ENCODE measurements around the gene ADAM12. TPM values are rescaled to one million over a fixed set of nuclear protein-coding genes. Genes with fewer than 3 reads are reported as not detected.
A peak's percentile ranks its signal among the peaks of the same experiment; 100 is the strongest.
"Not testable (repeated sequence)": the region's sequence is repeated elsewhere in the genome, so short reads cannot be mapped to it uniquely, and the experiment has no call there.

The ADAM12 gene
- total RNA-seq, 1 experiment from 2014 or later: 76.1 TPM

DNA sequence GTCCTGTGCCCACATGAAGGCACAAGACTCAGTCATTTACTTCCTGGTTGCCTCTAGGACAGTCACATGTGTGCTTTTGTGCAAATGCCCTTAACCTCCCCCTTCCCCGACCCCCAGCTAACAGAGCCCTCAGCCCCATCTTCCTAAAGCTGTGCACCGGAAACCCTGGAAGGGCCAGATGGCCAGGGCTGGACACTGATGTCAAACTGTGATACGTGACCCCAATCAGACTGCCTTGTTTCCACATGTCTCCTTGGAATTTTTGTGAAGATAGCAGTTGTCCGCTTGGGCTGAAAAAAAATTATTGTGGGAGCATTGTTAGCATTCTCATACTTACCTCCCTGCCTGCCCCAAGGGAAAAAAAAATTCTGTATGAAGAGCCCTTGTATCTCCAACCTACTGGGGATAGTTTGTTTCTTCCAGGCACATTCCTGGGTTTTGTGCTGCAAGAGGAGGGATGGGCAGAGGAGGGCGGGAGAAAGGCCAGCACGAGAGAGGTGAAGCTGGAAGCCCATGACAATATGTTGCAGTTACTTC is 17.0 kb upstream of the ADAM12 start:
- no peak for DNase-seq (ENCODE audit: low read depth)

DNA sequence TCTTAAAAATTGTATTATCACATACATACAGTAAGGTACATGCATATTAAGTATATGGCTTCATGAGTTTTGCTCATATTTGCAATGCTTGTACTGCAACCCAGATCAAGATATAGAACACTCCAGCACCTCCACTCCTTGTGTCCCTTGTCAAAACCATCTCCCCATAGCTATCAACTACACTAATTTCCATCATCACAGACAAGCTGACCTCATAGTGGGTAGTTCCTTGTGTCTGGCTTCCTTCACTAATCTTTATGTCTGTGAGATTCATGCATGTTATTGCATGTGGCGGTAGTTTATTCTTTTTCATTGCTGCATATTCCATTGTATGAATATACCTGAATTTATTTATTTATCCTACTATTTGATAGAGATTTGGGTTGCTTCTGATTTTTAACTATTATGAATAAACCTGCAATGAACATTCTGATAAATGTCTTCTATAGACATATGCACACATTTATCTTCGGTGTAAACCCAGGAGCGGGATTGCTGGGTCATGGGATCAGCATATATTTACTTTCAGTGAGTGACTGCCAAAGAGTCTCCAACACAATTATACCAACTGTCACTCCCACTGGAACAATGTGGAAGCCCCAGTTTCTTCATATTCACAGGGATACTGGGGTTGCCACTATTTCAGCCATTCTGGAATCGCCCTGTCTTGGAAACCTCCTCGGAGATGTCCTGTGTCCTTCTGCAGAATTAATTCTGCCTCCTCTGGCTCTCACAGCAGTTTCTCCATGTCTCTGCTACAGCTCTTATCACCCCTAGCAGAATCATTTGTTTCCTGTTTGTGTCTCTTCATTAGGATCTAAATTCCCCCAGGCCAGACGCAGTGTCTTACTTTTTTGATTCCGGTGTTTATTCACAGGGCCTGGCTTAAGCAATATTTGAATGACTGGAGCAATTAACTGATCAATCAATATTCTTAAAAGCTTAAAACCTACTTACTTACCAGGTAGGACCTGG is 14.7 kb upstream of the ADAM12 start:
- DNase-seq (ENCODE audit: low read depth): no peak

DNA sequence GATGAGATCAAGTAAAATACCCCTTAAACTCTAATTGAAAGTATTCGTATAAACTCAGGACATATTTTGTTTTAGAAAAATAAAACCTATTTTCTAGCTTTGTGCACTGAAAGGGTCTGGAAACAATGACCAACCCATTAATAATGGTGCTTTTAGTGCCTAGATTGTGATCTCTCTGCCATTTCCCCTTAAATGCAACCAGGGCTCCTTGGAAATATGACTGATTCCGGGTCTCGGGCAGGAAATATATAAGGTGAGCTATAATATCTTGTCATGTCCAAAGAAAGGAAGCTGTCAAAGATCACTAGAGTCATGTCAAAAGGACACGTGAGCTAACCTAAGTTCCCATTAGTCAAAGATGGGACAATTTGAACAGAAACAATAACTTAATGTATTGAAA is 12.4 kb upstream of the ADAM12 start:
- DNase-seq (ENCODE audit: low read depth): no peak

DNA sequence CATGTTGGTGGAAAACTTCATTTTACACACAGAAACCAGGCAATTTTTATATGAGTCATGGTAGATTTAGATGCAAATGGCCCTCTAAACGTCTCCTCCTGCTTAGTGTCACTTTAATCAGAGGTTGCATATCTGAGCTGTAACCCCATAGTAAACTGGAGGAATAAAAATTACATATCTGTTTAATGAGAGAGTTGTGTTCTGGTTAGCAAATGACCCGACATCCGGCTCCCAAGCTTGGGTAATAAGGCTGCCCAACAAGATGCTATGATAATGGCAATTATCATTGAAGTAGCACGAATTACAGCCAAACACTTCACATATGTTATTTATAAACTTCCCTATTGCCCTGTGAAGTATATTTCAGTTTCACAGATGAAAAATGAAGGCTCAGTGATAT is 10.6 kb upstream of the ADAM12 start:
- peak; percentile 56 for DNase-seq (ENCODE audit: low read depth)

DNA sequence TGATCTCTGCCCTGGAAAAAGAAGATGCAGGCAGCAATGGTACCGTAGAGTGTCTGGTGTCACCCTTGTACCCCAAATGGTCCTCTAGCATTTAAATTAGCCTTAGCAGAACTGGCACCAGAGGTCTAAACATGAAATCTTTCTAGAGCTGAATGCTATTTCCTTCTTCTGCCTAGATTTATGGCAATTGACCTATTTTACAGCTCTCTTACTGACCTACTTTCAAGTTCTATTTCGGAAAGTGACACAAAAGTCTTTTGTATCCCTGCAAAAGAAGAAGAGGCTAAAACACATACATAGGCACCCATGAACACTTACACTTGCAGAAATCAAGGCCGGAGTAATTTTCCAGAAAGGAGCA is 10.1 kb upstream of the ADAM12 start:
- no peak for DNase-seq (ENCODE audit: low read depth)

DNA sequence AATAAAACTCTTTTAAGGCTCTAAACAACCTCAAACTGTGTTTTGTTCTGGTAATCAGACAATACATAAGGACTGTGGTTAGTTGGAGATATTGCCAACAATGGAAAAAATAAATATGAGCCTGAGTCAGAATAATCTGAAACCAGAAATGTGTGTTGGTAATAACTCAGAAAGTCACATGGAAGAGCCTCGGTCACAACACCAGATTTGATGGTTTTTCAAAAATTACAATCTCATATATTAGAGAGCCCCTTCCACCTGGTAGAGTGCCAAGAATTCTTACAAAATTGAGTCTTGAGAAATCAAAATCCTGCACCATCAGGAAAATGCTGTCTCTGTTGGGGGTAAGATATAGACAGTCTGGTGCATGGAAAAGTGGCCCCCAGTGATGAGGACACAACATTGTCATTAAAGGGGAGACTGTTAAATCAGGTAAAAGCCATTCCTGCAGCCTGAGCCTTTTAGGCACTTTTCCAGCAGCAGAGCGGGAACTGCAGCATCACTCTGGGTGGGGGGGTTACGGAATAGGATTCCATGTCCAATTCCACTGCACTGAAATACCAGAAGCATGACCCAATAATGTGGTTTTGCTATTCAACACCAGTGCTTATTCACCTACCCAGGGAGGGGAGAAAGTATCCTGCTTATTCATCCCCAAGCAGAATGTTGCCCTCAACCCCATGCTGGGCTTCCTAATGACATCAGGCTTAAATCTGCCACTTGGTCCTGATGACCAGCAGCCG is 9.5 kb upstream of the ADAM12 start:
- peak; percentile 99 for DNase-seq (ENCODE audit: low read depth)

DNA sequence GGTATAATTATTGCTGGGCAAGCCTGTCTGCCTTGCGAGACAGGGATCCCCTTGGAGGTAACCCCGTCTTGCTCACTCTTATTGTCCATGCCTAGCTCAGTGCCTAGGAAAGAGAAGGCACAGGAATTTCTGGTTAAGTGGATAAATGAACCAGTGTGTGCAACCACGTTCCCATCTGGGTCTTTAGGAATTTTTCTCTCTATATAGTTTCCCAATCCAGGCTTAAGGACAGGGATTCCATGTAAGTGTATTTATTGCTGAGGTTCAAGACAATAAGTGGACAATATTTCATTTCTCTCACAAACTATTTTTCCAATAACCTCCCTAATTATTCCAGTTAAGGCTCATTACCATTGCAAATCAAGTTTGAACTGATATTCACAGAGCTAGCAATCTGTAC is 8.9 kb upstream of the ADAM12 start:
- no peak for DNase-seq (ENCODE audit: low read depth)

DNA sequence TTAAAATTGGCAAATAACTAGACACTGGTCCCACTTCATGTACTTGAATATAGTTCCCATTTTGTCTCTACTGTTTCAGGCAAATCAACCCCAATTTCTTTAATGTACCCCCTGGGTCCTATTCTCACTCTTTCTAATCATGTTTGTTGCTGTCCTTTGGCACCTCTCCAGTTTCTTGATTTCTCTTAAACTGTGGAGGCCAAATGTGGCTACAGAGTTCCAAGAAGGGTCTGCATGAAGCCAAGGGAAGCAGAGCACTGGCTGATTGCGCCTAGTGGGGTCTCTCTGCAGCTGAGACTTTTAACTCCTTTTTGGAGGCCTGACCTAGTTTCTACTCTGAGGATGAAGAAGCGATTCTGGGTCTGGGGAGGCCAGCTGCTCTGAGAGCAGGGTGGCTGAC is 6.7 kb upstream of the ADAM12 start:
- DNase-seq (ENCODE audit: low read depth): no peak

DNA sequence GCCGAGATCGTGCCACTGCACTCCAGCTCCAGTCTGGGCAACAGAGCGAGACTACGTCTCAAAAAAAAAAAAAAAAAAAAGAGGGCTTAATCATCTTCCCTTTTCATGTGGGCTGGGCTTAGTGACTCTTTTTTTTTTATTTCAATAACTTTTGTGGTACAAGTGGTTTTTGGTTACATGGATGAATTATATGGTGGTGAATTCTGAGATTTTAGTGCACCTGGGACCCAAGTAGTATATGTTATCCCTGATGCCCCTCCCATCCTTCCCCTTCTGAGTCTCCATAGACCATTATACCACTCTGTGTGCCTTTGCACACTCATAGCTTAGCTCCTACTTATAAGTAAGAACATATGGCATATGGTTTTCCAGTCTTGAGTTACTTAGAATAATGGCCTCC is 4.8 kb upstream of the ADAM12 start:
- DNase-seq (ENCODE audit: low read depth): no peak

DNA sequence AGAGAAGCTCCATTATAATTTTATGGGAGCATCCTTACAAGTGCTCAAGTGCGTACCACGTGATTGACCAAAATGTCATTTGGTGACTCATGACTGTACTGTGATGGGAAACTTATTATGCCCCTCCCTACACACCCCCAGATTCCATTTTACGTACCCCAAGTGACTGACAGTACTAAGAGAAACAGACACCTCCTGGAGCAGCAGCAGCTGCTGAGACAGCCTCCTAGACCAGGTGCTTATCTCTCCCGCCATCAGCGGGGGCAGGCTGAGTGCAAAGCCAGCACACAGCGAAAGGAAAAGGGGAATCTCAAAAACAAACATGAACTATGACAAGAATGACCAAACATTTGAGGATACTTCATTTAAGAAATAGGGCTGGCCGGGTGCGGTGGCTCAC is 4.2 kb upstream of the ADAM12 start:
- DNase-seq (ENCODE audit: low read depth): peak; percentile 49

DNA sequence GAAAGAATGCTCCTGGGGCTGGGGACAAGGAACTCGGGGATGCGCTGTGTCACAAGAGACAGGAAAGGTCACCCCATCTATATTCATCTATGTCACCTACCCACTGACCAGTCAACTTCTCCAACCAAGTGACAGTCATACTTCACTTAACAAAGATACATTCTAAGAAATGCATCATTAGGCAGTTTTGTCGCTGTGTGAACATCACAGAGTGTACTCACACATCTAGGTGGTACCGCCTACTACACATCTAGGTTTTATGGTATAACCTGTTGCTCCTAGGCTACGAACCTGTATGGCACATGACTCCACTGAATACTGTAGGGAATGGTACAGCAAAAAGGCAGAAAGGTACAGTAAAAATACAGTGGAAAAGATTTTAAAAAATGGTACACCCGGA is 3.8 kb upstream of the ADAM12 start:
- DNase-seq (ENCODE audit: low read depth): no peak

DNA sequence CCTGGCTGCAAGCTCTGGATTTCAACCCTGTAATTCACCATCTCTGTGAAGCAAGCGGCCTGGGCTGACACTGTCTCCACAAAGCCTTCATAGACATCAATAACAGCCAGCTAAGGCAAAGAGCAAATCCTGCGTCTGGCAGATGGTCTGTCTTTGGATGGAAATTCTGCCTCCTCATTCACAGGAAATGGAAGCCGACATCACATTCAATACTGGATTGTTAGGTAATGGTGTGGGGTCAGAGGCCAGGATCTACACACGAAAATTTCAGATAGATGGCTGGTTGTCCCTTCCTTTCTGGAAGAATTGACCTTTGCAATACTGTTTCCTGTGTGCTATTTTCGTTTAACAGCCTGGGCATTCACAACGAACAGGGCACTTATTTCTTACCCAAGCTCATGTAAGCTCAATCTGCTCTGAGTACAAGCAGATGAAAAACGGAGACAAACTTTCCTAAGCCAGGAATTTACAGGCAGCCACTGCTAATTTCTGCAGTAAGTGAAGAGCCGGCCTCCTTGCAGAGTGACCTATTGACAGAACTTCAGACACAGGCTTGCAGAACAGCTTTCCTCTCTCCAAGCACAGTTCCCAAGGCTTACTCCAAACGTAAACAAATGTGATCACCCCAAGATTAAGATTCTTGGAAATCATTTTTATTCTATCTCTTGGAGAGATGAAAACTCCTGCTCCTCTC is 3.1 kb upstream of the ADAM12 start:
- no peak for DNase-seq (ENCODE audit: low read depth)

DNA sequence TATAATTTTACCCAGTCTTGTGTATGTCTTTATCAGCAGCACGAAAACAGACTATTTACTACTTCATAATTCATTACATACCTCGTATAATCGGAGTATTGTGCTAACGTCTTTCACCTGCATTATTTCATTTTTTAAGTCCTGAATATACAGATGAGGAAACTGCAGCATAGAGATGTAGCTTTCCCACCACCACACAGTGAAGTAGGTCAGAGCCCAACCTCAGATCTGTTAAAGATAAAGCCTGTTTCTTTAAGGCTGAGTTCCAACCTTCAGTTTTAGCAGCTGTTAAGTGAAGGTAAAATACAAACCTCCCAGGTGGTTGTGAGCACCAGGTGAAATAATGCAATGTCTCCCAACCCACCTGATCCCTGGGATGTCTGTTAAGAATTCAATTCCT is 2.0 kb upstream of the ADAM12 start:
- DNase-seq (ENCODE audit: low read depth): no peak

DNA sequence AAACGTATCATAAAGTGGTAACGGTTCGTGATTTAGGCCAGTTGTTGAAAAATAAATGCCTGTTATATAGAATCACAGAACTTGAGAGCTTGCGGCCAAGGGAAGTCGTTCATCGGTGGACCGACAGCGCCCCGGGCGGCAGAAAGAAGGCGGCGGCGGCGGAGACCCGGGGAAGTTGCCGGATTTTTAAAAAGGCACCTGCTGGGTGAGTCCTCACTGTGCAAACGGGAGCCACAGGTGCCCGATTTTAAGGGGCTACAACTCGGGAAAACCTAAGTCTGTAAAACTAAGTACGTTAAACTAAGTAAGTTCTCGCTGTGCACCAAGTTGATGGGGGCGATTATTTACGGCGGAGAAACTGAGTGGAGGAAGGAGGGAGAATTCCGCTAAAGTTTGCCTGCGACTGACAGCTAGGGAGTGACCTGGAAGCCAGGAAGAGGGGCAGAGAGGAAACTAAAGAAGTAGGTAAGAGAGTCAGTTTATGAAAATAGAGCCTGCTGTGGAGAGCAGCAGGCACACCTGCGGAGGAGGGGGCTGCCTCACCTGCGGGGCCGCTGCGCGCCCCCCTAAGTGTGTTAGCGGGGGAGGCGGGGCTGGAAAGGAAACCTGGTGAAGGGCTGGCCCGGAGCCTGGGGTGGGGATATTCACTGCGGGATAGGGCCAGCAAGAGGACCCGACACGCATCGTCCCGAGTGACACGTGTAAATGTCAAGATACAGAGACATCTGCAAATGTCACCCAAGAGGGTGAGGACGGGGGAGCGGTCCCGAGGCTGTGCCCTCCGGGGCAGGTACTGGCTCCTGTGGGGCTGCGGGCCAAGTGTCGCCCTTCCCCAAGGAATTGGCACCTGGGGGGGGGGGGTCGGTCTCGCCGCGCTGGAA is 996 bp downstream of the ADAM12 start:
- peak; percentile 79 for DNase-seq (ENCODE audit: low read depth)

DNA sequence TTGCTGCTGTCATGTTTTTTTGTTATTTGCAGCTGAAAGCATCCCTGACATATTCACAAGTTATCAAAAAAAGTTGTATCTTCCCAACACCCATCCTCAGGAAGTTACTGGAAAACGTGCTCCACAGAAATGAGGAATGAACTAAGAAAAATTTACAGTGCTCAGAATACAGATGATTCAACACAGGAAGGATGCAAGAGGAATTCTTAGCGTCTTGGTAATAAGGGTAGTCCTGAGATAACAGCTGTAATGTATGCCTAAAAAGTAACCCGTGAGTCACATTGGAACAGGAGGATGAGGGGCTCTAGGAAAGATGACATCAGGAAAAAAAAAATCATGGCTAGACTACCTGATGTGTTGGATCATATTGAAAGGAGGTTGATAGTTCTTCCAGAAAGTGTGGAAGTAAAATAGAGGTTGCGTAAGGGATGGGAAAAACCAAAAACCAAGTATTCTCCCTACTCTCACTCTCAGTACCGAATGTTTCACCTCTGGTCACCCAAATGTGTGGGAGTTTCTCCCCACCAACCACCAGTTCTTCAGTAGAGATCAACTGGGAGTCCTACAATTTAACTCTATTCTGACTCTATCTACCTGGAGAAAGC is 3.9 kb downstream of the ADAM12 start:
- peak; percentile 89 for DNase-seq (ENCODE audit: low read depth)

DNA sequence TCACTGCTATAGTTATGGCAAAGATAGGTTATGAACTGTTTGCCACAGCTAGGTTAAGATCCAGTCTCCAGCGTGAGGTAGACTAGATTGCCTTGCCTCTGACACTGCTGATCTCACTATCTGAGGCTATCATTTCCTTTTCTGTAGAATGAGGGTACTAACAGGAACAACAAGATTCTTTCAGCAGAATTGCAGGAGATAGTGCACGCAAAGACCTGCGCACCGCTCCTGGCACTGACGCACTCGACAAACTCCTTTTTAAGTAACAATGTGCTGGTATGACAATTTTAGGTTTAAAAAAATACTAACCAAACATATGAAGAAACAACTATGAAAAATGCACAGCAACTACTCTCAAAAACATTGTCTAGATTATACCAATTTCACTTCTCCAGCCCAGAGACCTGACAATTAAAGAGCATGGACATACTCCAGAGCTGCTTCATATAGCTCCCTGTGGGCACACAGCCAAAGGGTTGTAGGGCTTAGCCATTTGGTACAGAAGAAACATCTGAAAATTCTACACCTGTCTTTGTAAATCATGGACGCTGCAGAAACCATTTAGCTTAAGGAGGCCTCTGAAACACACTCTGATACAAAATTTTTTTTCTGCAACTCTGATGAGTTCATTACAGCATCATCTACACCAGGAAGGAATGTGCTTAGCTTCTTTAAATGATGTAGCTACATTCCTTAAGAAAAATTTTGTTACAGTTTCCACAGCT is 7.8 kb downstream of the ADAM12 start:
- DNase-seq (ENCODE audit: low read depth): no peak

DNA sequence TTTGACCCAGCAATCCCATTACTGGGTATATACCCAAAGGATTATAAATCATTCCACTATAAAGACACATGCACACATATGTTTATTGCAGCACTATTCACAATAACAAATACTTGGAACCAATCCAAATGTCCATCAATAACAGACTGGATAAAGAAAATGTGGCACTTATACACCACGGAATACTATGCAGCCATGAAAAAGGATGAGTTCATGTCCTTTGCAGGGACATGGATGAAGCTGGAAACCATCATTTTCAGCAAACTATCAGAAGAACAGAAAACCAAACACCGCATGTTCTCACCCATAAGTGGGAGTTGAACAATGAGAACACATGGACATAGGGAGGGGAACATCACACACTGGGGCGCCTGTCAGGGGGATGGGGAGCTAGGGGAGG is 9.1 kb downstream of the ADAM12 start:
- not testable (repeated sequence) for DNase-seq (ENCODE audit: low read depth)

DNA sequence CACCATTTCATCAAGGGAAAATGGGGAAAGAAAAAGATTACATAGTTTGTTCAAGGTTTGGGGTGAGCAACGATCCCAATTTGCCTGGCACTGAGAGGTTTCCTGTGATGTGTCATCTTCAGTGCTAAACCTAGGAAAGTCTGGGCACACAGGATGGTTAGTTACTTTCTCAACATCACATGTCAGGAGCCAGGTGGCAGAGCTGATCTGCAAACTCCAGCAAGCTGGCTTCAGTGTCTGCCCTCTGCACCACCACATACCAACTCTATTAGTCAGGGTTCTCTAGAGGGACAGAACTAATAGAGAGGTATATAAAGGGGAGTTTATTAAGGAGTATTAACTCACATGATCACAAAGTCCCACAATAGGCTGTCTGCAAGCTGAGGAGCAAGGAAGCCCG is 11.3 kb downstream of the ADAM12 start:
- DNase-seq (ENCODE audit: low read depth): peak; percentile 96

DNA sequence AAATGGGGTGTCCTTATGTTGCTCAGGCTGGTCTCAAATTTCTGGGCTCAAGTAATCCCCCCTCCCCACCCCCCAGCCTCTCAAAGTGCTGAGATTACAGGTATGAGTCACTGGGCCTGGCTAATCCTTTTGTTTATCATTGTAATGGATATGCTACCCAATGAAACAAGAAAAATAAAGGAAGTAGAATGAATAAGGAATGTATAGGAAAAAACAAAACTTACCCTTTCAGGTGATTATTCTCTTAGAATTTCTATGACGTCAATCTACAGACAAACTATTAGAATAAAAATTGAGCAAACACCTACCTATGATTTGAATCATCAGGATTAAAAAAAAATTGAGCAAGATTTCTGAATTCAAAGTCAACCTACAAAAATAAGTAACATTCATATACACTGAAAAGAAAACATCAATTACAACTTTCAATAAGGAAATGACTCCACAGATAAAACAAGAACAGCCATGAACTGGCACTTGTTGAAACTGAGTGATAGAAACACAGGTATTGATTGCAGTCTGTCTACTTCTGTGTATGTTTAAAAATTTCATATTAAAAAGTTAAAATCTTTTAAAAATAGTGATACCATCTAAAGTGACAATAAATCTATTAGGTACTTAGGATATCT is 12.2 kb downstream of the ADAM12 start:
- DNase-seq (ENCODE audit: low read depth): peak; percentile 78

DNA sequence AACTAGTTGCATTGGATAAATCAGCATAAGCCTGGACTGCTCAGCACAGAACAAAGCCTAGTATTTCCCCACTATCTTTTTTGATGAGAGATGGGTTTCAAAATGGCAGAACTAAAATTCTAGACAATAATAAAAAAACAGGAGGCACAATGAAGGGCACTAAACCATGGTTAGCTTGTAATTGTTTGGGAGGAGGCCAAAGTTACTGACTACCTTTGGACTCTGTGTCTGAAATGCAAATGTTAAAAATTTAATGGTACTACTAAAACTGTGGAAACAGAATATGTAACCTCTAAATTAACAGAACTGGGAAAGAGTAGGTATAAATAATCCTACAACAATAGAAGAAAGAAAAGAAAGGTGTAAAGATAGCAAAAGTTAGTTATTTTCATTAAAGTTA is 13.0 kb downstream of the ADAM12 start:
- DNase-seq (ENCODE audit: low read depth): no peak

Measured in M059J (cell line).